Brain microvascular endothelial cell (primary cell): Measurements from ENCODE around the gene SEMA6B.
"Not testable (repeated sequence)": the region's sequence is repeated elsewhere in the genome, so short reads cannot be mapped to it uniquely, and the experiment has no call there.

Source experiments
- DNase-seq: peaks from one replicate; pipeline ENCODE4 v3.0.0-alpha.2; 2020
- H3K27ac ChIP-seq: fragments of 250-450 bp; sonication (Bioruptor Pico); 2 replicates; pipeline ENCODE4 v1.5.1; 2020; ENCODE audit warnings: mild to moderate bottlenecking, moderate library complexity
- H3K27me3 ChIP-seq: fragments of 250-450 bp; sonication (Bioruptor Pico); replicated peaks from 2 replicates; pipeline ENCODE4 v1.5.1; 2020; ENCODE audit warnings: mild to moderate bottlenecking
- H3K36me3 ChIP-seq: fragments of 250-450 bp; sonication (Bioruptor Pico); replicated peaks from 2 replicates; pipeline ENCODE4 v1.5.1; 2020; ENCODE audit warnings: mild to moderate bottlenecking
- H3K4me3 ChIP-seq: 2 replicates; pipeline ENCODE4 v1.5.1; 2011; ENCODE audit warnings: low read depth, mild to moderate bottlenecking, control low read depth, low read length, moderate library complexity
- CTCF ChIP-seq: IDR thresholded peaks from 2 replicates; pipeline ENCODE4 v1.5.1; 2011; ENCODE audit warnings: low read depth, mild to moderate bottlenecking, moderate library complexity, low read length, control low read depth, inconsistent platforms; ENCODE audit errors: missing control alignments
- in situ Hi-C: cut with HindIII; loops from 2 replicates; pipeline ENCODE4 v1.10.0; 2017; ENCODE audit warnings: low sequenced_read_pairs, low pct_ligation_motif_present

SEMA6B gene

GRCh38 chr19:4570916-4571304 lies 11.4 kb upstream of the SEMA6B start:
- H3K27me3 ChIP-seq, result no peaks in the 10 kb centered on the region
- no peak for DNase-seq
- no peak for TF ChIP-seq CTCF
- no peak overlapping the region for H3K4me3 ChIP-seq
- no peaks in the 10 kb centered on the region for H3K36me3 ChIP-seq
- H3K27ac ChIP-seq, result no peak overlapping the region
- in situ Hi-C loops, result no loop called here

- H3K36me3 ChIP-seq, result no peaks in the 10 kb centered on the region
- no peak for DNase-seq
- no peak overlapping the region for H3K27ac ChIP-seq
- H3K4me3 ChIP-seq, result no peak overlapping the region
- TF ChIP-seq CTCF, result no peak
- in situ Hi-C loops, result no loop called here
- no peaks in the 10 kb centered on the region for H3K27me3 ChIP-seq
These were observed 10.9 kb upstream of the SEMA6B start for GRCh38 chr19:4570402-4570801.

GRCh38 chr19:4568886-4569285 lies 9.4 kb upstream of the SEMA6B start:
- no peaks in the 10 kb centered on the region for H3K27me3 ChIP-seq
- in situ Hi-C loops, result no loop called here
- no peak overlapping the region for H3K4me3 ChIP-seq
- H3K27ac ChIP-seq, result no peak overlapping the region
- no peaks in the 10 kb centered on the region for H3K36me3 ChIP-seq
- DNase-seq, result no peak
- TF ChIP-seq CTCF, result no peak

- no peaks in the 10 kb centered on the region for H3K36me3 ChIP-seq
- peak; percentile 96 for TF ChIP-seq CTCF
- DNase-seq, result peak; percentile 52
- in situ Hi-C loops, result no loop called here
- no peak overlapping the region for H3K4me3 ChIP-seq
- no peak overlapping the region for H3K27ac ChIP-seq
- H3K27me3 ChIP-seq, result no peaks in the 10 kb centered on the region
These were observed 8.1 kb upstream of the SEMA6B start for GRCh38 chr19:4567584-4568071.

- Histone ChIP-seq H3K4me3 (no peak overlapping the region), H3K27ac (no peak overlapping the region), H3K36me3 (no peaks in the 10 kb centered on the region), H3K27me3 (no peaks in the 10 kb centered on the region)
- TF ChIP-seq CTCF, result no peak
- in situ Hi-C loops, result no loop called here
- DNase-seq, result no peak
These were observed 7.0 kb upstream of the SEMA6B start for GRCh38 chr19:4566402-4567051.

GRCh38 chr19:4563562-4563961 lies 4.1 kb upstream of the SEMA6B start:
- H3K4me3 ChIP-seq, H3K36me3 ChIP-seq, H3K27ac ChIP-seq, in situ Hi-C loops, H3K27me3 ChIP-seq, DNase-seq: not testable (repeated sequence)

GRCh38 chr19:4562085-4562484 lies 2.6 kb upstream of the SEMA6B start:
- DNase-seq, H3K4me3 ChIP-seq, H3K27me3 ChIP-seq, in situ Hi-C loops, H3K36me3 ChIP-seq, H3K27ac ChIP-seq: not testable (repeated sequence)
